ENCODE data around the gene SF3B3.

Gene SF3B3

DNA sequence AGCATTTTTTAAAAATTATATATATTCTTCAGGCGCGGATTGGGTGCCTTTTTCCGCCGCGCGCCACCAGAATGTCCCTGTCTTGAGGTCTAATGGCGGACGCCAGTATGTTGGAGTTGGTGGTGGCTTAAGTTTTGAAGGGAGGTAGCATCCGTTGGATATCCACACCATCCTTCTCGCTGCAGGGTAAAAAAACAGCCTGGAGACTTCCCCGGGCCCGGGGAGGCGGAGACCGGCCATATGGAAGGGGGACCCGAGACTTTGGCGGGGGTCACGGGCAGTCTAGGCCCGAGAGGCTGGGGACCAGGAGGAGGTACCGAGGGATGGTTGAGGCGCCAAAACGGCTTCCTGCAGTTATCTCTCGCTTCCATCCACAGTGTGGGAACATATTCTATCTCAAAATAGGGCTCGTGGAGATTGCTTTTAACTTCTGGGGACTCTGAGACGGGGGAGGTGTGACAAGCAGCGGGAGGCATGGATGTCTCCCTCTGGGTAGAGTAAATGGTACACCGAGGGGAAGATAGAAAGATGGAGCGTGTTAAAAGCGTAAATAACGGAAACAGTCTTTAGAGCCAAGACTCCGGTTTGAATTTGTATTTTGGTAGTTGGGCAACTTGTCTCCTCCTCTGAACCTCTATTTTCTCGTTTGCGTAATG, at the start of gene SF3B3:
TSS of gene SF3B3 (plus strand) at position 74 of the 656 bp plus-strand sequence. CDS start 2,841 bp downstream, outside the sequence.
- peak; percentile 38 for DNase-seq

DNA sequence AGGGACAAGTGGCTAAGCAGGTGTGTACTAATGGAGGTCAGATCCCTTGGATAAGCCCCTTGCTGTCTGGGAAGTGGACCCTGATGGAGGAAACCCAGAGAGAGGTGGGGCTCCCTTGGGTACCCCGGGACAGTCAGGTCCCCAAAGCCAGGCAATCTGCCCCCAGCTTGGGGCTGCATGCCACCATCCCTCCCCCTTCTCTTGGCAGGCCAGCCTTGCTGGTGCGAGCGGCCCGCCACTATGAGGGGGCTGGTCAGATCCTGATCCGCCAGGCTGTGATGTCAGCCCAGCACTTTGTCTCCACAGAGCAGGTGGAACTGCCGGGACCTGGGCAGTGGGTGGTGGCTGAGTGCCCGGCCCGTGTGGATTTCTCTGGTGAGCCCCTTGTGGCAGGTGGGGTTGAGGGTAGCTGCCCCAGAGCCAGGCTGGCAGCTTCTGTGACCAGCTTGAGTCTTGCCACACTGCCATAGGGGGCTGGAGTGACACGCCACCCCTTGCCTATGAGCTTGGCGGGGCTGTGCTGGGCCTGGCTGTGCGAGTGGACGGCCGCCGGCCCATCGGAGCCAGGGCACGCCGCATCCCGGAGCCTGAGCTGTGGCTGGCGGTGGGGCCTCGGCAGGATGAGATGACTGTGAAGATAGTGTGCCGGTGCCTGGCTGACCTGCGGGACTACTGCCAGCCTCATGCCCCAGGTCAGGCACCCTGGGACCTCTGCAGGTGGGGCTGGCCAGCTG, 49.1 kb upstream of the SF3B3 start:
- DNase-seq = no peak

GRCh38 chr16:70475054-70475871, 48.4 kb upstream of the SF3B3 start:
- no peak for DNase-seq

DNA sequence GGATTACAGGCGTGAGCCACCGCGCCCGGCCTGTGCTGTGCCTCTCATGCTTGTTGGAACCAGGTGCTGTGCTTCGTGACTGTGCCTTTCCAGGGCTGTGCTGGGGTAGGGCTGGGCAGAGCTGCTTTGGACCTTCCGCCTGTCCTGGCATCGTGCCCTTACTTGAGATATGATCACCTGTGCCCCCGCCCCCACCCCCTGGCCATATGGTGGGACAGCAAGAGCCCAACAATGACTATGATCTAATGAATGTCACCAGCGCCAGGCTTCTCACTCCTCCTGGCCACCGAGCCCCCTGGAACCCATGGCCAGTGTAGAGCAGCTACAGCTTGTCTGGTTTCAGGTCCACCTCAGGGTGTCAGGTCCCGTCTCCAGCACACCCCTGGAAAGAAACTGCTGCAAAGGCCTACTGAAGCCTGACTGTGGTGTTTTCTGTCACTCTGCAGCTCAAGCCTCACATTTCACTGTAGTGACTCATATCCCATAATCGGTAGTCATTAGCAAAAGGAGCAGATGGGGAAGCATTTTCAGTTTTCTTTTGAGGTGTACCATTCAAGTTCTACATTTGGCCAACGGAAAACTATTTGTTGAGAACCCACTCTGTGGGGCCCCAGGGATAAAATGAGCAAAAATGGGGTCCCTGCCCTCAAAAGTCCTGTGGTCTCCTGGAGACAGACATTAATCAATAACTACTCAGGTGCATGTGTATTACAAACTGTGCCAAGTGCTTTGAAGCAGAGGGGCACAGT, 47.2 kb upstream of the SF3B3 start:
- no peak for DNase-seq

- no peak for DNase-seq
Observed at GRCh38 chr16:70478169-70478568, 45.4 kb upstream of the SF3B3 start.

GRCh38 chr16:70478912-70479341, 44.7 kb upstream of the SF3B3 start:
- no peak for DNase-seq

- no peak for DNase-seq
Observed at GRCh38 chr16:70480127-70481105, 43.2 kb upstream of the SF3B3 start.

DNA sequence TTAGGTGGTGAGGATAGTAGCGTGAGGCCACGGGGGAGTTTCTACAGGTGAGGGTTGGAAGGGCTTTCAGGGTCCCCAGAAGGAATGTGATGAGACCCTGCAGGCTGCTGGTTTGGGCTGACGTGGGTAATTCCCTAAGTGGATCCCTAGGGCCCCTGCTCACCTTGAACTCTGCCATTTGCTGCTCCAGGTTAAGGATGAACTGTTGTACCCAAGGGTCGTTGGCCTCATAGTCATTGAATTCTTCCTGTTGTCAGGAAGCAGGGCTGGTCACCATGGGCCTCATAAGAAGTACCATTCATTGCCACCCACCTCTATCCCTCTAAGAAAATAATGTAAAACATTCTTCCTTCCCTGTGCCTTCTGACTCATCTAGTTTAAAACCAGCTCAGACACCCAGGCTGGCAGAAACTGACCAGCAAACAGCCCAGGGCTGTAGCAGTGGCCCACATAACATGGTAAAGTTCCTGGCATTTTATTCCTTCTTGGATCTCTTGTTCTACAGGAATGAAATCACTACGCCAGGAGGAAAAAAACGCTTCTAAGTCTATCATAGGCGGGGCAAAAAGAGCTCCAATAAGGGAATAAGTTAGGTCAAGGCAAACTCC, 41.6 kb upstream of the SF3B3 start:
- no peak for DNase-seq

- no peak for DNase-seq
Observed at GRCh38 chr16:70482624-70483023, 41.0 kb upstream of the SF3B3 start.

GRCh38 chr16:70483426-70483825, 40.2 kb upstream of the SF3B3 start:
- DNase-seq = no peak

DNA sequence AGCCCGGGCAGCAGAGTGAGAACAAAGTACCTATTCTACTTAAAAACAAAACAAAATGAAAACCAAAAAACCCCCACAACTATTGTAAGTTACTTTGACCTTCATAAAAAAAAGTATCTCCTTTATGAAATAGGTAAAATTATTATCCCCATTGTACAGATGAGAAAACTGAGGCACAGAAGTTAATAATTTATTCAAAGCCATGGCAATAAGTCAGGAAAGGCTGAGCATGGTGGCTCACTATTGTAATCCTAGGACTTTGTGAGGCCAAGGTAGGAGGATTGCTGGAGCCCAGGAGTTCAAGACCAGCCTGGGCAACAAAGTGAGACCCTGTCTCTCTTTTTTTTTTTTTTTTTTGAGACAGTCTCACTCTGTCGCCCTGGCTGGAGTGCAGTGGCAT, 38.7 kb upstream of the SF3B3 start:
- no peak for DNase-seq

- DNase-seq = no peak
Observed at GRCh38 chr16:70490261-70490660, 33.4 kb upstream of the SF3B3 start.

GRCh38 chr16:70493802-70494201, 29.8 kb upstream of the SF3B3 start:
- no peak for DNase-seq

- DNase-seq = no peak
Observed at GRCh38 chr16:70494202-70494770, 29.3 kb upstream of the SF3B3 start.

GRCh38 chr16:70494777-70495176, 28.8 kb upstream of the SF3B3 start:
- no peak for DNase-seq

DNA sequence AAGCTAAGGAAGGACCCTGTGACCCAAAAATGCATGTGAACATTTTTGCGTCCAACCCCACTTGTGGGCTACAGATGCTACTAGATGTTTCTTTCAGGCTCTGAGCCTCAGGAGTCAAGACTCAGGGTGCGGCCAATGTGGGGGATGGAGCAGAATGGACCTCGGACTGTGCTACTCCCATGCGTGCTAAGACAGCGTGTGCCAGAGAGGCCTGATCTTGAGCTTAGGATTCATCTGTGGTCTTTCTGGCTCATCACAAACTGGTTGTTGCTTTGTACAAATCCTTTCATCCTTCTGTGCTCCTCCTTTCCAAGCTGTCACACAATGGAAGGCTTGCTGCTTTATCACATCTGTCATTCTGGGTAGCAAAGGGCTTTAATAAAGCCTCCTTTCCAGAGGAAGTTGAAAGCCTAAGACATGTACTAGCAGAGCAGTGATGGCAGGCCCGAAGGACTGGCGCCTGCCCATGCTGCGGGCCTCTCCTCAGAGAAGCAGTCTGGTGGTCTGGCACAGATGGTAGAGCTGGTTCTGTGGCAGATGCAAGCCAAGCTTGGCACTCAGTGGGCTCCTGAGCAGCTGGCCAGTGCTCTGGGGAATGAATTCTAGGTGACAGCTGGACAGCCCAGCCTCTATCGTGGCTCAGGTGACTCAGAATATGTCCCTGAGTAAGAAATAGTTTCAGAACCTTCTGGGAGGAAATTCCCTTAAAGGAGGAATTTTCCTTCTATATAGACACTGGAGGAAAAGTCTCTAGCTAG, 28.0 kb upstream of the SF3B3 start:
- DNase-seq = no peak

GRCh38 chr16:70496513-70496912, 27.1 kb upstream of the SF3B3 start:
- DNase-seq = no peak

- DNase-seq = no peak
Observed at GRCh38 chr16:70508752-70509151, 14.9 kb upstream of the SF3B3 start.

- no peak for DNase-seq
Observed at GRCh38 chr16:70510216-70510615, 13.4 kb upstream of the SF3B3 start.

DNA sequence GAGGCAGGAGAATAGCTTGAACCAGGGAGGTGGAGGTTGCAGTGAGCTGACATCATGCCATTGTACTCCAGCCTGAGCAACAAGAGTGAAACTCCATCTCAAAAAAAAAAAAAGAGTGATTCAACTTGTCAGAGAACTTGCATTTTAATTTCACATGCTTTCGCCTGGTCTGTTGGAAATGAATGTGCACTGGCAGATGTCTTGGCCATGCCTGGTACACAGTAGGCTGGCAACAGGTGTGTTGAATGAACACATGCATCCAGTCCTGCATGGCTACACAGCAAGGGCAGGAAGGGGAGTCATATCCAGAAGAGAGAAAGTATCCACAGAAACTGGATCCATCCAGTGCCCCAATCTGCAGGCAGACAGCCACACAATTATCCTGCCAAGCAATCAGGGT, 11.8 kb upstream of the SF3B3 start:
- no peak for DNase-seq

Measured in NCI-H1417 treated with DMSO at 0.1 percent for 48 hours (cell line).